Activated CD4-positive, alpha-beta T cell treated with anti-CD3 and anti-CD28 coated beads, Interleukin-2, Interleukin-4, amounts not matched to agents 100 ng/mL and 50 ng/mL, durations not matched to agents 16 hours and 8 hours (primary cell): ENCODE measurements around the gene SPOUT1.
A peak's percentile ranks its signal among the peaks of the same experiment; 100 is the strongest.

Experiments used
- DNase-seq: peaks from one replicate; pipeline ENCODE4 v3.0.0-alpha.2; 2020; ENCODE audit warnings: low spot score

The SPOUT1 gene

DNA sequence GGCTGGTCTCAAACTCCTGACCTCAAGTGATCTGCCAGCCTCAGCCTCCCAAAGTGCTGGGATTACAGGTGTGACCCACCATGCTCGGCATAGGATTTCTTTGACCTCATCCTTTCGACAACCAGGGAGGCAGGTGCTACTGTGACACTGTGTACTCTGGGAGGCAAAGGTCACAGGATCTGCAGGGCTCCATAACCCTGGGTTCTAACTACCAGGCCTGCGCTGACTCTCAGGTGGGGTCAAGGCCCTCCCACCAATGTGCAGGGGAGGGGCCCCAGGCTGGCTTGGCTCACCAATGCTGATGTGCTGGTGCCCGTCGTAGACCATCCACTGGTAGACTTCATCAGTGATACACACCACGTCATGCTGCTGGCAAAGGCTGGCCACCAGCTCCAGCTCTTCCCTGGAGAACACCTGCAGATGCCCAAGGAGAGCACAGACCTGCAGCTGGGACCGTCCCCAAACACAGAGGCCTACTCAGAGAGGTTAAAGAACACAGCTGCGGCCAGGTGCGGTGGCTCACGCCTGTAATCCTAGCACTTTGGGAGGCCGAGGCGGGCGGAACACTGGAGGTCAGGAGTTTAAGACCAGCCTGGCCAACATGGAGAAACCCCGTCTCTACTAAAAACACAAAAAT lies 7.0 kb upstream of the SPOUT1 start:
- no peak for DNase-seq

- DNase-seq, result no peak
These were observed 5.9 kb upstream of the SPOUT1 start for GRCh38 chr9:128835246-128836210.

DNA sequence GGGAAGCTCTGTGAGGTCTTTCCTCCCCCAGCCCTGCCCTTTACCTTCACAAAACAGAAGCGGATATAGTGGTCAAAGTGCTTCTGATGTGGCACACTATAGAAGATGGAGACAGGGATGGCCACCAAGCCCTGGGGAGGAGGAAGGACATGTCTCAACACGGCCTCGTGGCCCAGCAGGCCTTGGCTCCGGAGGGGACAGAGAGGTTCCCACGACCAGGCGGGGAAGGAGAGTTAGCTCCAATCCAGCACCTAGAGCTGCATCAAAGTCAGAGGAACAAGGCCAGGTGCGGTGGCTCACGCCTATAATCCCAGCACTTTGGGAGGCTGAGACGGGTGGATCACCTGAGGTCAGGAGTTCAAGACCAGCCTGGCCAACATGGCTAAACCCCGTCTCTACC lies 4.1 kb upstream of the SPOUT1 start:
- DNase-seq, result no peak

DNA sequence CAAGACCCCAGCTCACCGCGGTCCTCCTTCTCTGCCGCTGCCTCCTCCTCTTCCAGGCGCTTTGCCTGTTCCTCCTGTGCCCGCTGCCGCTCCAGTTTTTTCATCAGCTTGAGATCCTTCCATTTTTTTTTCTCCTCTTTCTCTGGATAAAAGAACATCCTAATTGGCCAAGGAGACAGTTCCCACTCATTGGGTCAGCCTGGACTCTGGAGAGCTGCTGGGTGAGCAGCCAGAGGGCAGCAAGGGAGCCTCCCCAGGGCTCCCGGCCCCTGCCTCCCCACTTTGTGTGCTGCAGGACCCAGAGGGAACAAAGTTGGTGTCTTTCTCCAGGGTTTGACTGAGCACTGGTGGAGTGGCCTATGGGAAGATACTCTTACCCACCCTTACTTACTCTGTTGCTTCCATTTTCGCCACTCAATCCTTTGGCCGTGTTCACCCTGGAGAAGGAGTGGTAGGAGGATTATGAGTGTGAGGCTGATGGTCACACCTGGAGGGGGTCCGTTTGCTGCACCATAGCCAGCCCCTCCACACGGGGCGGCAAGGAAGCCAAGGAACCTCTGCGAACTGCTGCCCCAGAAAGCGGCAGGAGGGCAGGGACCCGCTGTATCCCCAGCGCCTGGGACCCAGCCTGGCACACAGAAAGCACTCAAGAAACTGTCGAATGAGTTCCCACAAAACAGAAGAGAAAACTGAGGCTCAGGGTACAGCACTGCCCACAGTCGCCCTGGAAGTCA lies 708 bp downstream of the SPOUT1 start:
- peak; percentile 16 for DNase-seq

DNA sequence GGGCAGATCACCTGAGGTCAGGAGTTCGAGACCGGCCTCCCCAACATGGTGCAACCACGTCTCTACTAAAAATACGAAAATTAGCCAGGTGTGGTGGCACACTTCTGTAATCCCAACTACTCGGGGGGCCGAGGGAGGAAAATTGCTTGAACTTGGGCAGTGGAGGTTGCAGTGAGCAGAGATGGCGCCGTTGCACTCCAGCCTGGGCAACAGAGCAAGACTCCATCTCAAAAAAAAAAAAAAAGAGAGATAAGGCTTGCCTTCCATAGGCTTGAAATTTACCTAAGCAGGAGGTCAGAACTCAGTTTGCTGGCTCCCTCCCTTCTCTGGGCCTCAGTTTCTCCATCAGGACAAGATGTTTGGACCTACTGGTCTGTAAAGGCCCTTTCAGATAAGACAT lies 1.3 kb downstream of the SPOUT1 start:
- DNase-seq, result no peak

DNA sequence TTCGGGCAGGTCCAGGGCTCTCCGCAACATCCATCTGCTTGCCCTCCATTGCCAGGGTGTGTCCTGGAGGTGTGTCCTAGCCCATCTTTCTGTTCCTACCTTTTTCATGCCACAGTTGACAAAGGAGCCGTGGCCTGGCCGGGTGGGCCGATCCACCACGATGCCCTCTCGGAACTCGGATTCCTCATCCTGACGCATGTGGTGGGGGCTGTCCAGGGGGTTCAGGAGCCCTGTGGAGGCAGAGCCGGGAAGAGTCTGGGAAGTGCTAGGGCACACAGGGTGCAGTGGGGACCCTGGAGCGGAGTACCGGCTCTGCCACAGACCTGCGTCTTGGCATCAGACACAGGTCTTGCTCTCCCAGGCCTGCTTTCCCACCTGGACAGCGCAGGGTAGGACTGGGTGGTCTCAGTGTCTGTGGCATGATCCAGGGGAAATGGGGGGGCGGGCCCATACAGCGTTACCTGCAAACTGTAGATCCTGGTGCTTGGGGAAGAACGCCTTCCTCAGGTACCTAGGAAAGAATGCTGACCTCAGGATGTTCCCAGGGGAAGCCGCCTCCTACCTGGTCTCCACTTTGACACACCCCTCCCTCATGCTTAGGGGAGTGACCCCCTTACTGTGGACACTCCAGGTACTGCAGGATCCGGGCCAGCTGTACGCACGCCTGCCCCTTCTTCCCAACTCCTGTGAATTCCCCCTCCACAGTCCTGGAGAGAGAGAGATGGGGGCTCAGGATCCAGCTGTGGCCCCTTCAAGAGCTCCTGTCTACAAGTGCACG lies 3.5 kb downstream of the SPOUT1 start:
- DNase-seq, result no peak

DNA sequence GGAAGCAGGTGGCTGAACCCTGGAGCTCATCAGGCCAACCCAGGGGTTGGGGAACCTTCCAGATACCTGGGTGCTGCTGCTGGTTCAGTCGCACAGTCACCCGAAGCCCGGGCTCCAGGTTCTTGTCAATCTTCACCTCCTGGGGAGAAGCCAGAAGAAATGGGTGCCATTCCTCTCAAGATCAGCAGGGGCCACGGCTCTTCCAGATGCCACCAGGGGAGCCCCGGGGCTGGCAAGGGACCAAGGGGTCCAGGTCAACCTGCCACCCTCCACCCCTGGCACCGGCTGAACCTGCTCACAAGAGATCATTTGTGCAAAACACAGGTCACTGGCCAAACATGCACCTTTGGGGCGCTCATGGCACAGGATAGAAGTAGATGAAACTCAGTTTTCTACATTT lies 4.7 kb downstream of the SPOUT1 start:
- no peak for DNase-seq

DNA sequence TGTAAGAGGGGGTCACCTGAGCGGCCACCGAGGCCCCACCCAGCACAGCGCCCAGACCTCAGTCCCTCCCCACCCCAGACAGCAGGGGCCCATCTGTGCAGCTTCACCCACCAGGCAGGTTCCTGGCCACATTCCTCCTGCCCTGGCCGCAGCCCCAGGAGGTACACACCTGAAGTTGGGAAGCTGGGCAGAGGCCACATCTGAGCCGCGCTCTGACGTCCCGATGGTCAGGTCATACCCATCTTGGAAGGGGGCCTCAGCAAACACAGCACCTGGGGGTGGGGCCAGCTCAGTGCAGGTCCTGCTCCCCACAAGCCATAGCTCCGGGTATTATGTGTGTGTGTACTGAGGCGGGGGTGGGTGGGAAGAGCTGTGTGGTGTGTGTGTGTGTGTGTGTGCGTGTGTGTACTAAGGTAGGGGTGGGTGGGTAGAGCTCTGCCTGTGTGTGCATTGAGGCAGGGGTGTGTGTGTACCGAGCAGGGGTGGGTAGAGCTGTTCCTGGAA lies 5.6 kb downstream of the SPOUT1 start:
- DNase-seq, result no peak

- no peak for DNase-seq
These were observed 6.2 kb downstream of the SPOUT1 start for GRCh38 chr9:128823362-128823902.

DNA sequence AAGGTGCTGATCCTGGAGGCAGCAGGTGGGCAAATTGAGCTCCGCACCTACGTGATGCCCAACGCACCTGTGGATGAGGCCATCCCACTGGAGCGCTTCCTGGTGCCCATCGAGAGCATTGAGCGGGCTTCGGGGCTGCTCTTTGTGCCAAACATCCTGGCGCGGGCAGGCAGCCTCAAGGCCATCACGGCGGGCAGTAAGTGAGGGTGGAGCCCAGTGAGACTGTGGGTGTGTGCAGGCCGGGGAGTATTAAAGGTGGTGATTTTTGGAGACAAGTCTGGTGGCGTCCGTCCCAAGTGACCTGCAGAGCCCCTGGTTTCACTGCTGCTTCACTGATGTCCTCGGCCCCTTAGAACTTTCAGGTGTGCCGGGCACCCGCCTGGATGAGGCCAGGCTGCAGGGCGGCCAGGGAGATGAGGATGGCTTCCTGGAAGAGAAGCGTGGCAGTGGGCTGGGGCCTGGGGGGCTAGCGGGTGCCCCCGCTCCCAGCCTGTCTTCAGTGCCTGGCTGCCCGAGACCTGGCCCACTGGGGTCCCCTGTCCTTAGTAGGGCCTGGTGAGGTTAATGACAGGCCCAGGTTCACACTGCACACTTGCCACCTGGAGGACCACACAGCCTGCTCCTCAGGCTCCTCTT lies 7.1 kb downstream of the SPOUT1 start:
- no peak for DNase-seq

- DNase-seq, result no peak
These were observed 7.8 kb downstream of the SPOUT1 start for GRCh38 chr9:128821584-128822406.

DNA sequence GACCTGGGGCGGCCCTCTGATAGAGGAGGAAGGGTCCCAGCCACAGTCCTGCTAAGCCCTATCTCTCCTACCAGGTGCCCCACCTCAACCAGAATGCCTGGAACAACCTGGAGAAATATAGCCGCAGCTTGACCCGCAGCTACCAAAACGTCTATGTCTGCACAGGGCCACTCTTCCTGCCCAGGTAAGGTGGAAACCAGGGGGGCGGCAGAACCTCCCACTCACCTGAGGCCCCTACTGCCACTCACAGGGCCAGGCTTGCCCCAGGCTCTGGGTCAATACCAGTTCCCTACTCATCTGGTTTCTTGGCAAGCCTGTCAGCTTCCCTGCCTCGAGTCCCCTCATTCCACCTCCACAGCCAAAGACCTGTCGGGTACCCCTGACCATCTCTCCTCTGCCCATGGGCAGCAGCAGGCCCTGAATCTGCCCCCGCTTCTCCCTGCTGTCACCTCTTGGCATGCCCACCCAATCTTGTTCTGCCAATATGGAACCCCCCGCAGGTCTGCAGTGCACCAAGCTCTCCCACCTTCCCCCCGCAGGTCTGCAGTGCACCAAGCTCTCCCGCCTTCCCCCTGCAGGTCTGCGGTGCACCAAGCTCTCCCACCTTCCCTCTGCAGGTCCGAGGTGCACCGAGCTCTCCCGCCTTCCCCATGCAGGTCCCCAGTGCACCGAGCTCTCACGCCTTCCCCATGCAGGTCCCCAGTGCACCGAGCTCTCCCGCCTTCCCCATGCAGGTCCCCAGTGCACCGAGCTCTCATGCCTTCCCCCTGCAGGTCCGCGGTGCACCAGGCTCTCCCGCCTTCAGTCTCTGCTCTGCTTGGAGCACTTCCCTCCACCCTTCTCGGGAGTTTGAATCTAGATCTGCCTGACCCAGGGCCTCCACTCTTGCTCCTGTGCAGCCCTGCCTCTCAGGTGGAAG lies 8.7 kb downstream of the SPOUT1 start:
- DNase-seq, result no peak

GRCh38 chr9:128819716-128820664 lies 9.6 kb downstream of the SPOUT1 start:
- no peak for DNase-seq

DNA sequence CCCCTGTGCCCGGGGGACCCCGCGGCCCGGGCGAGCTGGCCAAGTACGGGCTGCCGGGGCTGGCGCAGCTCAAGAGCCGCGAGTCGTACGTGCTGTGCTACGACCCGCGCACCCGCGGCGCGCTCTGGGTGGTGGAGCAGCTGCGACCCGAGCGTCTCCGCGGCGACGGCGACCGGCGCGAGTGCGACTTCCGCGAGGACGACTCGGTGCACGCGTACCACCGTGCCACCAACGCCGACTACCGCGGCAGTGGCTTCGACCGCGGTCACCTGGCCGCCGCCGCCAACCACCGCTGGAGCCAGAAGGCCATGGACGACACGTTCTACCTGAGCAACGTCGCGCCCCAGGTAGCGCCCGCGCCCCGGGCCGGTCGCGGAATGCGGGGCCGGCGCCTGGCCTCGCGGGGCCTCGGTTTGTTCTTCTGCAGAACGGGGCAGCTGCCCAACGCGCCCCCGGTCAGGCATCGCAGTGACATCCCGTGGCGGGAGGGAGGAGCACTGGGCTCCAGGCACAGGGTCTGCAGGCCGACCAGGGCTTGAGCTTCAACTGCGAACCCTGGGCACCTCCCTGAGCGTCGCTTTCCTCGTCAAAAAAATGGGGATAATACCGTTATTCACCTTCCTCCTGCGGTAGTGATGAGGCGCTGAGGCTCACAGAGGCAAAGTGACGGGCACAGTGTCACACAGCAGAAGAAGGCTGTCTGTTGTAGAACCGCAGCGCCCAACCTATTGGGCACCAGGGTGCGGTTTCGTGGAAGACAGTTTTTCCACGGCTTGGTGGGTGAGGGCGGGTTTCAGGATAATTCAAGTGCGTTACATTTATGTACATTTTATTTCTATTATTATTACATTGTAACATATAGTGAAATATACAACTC lies 10.5 kb downstream of the SPOUT1 start:
- DNase-seq, result peak; percentile 33

- peak; percentile 99 for DNase-seq
These were observed 11.3 kb downstream of the SPOUT1 start, which contains the start of gene ENDOG for GRCh38 chr9:128818099-128818838. Gene ENDOG (plus strand): TSS chr9:128818500. CDS start chr9:128818685, 185 bp downstream.

DNA sequence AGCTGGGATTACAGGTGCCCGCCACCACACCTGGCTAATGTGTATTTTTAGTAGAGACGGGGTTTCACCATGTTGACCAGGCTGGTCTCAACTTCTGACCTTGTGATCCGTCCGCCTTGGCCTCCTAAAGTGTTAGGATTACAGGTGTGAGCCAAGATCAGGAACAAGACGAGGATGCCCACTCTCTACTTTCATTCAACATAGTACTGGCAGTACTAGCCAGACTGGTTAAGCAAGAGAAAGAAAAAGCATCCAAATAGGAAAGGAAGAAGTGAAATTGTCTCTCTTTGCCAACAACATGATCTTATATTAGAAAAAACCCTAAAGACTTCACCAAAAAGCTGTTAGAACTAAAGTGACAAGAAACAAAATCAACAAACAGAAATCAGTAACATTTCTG lies 18.7 kb downstream of the SPOUT1 start:
- no peak for DNase-seq
